Vagina (tissue), 2 donors: ENCODE data around the gene MTX3.

ENCODE experiments used
- CTCF ChIP-seq, 3 experiments: fragments of 450-650 bp in 2 of 3; fragments of 200-600 bp in 1 of 3; sonication (generic) in 1 of 3; IDR thresholded peaks; one replicate each; pipeline ENCODE4 v1.5.1; 2017 to 2019; ENCODE audit warnings: antibody characterized with exemption in 3 of 3, mild to moderate bottlenecking in 2 of 3, moderate library complexity in 2 of 3
- POLR2A ChIP-seq, 2 donors: fragments of 450-650 bp; IDR thresholded peaks; one replicate each; pipeline ENCODE4 v1.6.1; 2017; ENCODE audit warnings: antibody characterized with exemption in 2 of 2, mild to moderate bottlenecking in 2 of 2, moderate library complexity in 2 of 2

- TF ChIP-seq CTCF (IDR thresholded peaks at IDR 0.05) = no peak
- TF ChIP-seq POLR2A (IDR thresholded peaks at IDR 0.05) = no peak
These were observed 28.4 kb downstream of the MTX3 start for GRCh38 chr5:79962575-79963222.
